ENCODE data around the gene GK.

DNA sequence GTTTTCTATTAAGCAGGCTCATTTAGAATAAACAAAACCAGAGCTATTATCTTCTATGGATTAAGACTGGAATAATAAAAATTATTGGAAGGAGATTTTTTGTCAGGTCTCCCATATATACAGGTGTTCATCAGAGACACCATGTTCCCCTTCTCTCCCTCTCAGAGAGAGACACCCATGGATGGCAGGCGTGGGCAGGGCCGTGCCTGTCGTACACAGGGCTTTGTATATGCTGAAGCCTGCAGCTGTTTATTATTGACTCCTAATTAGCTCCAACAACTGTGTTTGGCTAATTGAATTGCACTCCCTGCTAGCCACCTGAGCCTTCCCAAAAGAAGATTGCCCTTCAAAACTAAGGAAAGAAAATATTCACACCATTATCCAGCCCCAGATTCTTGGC, 81.6 kb downstream of the GK start:
- TF ChIP-seq, protein P1, sequence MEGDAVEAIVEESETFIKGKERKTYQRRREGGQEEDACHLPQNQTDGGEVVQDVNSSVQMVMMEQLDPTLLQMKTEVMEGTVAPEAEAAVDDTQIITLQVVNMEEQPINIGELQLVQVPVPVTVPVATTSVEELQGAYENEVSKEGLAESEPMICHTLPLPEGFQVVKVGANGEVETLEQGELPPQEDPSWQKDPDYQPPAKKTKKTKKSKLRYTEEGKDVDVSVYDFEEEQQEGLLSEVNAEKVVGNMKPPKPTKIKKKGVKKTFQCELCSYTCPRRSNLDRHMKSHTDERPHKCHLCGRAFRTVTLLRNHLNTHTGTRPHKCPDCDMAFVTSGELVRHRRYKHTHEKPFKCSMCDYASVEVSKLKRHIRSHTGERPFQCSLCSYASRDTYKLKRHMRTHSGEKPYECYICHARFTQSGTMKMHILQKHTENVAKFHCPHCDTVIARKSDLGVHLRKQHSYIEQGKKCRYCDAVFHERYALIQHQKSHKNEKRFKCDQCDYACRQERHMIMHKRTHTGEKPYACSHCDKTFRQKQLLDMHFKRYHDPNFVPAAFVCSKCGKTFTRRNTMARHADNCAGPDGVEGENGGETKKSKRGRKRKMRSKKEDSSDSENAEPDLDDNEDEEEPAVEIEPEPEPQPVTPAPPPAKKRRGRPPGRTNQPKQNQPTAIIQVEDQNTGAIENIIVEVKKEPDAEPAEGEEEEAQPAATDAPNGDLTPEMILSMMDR (IDR thresholded peaks at IDR 0.05), result no peak
- TF ChIP-seq POLR2A (IDR thresholded peaks at IDR 0.05), result no peak
